AG09309 (cell line): ENCODE data around the gene GAB2.
A peak's percentile ranks its signal among the peaks of the same experiment; 100 is the strongest.

Experiments
- DNase-seq: peaks from one replicate; pipeline ENCODE4 v3.0.0-alpha.2; 2010; ENCODE audit warnings: low read depth
- H3K4me3 ChIP-seq: 2 replicates; pipeline ENCODE4 v1.5.1; 2011; ENCODE audit warnings: mild to moderate bottlenecking, low read depth, low read length, moderate library complexity; ENCODE audit not compliant: control insufficient read depth
- TF ChIP-seq, protein P1 (sequence below): IDR thresholded peaks from 2 replicates; pipeline ENCODE4 v1.5.1; 2011; ENCODE audit warnings: mild to moderate bottlenecking, low read depth, low read length, inconsistent platforms; ENCODE audit not compliant: insufficient read depth, control insufficient read depth; ENCODE audit errors: missing control alignments

The GAB2 gene

DNA sequence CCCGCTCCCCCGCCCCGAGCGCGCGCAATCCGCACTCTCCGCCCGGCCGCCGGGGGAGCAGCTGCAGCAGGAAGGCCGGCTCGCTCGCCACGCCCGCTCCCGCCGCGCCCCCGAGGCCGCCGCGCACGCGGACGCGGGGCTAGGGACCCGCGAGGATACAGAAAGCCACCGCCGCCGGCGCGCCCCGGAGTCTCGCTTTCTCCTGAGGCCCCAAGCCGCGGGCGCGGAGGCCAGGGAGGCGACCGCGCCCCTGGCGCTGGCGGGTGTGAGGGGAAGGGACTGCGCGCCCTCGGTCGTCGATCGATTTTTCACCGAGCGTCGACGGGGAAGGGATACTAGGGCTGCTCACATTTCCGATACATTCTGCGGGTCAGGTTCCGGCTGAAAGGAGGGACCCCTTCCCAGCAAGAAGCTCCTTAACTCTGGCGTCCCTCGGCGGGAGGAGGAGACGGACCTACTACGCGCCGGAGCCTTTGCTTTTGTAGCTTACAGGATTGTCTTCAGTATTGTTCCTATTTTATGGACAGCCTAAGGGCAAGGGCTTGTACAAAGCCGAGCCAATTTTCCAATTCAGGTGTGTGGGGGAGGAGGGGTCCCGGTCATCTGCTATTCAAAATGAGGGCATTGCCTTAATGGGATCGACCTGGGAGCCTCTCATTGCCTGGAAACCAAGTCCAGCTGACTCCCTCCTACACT is 416 bp upstream of the GAB2 start:
- no peak for DNase-seq
- peak overlapping the region; percentile 43 for H3K4me3 ChIP-seq
- TF ChIP-seq, protein P1, sequence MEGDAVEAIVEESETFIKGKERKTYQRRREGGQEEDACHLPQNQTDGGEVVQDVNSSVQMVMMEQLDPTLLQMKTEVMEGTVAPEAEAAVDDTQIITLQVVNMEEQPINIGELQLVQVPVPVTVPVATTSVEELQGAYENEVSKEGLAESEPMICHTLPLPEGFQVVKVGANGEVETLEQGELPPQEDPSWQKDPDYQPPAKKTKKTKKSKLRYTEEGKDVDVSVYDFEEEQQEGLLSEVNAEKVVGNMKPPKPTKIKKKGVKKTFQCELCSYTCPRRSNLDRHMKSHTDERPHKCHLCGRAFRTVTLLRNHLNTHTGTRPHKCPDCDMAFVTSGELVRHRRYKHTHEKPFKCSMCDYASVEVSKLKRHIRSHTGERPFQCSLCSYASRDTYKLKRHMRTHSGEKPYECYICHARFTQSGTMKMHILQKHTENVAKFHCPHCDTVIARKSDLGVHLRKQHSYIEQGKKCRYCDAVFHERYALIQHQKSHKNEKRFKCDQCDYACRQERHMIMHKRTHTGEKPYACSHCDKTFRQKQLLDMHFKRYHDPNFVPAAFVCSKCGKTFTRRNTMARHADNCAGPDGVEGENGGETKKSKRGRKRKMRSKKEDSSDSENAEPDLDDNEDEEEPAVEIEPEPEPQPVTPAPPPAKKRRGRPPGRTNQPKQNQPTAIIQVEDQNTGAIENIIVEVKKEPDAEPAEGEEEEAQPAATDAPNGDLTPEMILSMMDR = no peak

DNA sequence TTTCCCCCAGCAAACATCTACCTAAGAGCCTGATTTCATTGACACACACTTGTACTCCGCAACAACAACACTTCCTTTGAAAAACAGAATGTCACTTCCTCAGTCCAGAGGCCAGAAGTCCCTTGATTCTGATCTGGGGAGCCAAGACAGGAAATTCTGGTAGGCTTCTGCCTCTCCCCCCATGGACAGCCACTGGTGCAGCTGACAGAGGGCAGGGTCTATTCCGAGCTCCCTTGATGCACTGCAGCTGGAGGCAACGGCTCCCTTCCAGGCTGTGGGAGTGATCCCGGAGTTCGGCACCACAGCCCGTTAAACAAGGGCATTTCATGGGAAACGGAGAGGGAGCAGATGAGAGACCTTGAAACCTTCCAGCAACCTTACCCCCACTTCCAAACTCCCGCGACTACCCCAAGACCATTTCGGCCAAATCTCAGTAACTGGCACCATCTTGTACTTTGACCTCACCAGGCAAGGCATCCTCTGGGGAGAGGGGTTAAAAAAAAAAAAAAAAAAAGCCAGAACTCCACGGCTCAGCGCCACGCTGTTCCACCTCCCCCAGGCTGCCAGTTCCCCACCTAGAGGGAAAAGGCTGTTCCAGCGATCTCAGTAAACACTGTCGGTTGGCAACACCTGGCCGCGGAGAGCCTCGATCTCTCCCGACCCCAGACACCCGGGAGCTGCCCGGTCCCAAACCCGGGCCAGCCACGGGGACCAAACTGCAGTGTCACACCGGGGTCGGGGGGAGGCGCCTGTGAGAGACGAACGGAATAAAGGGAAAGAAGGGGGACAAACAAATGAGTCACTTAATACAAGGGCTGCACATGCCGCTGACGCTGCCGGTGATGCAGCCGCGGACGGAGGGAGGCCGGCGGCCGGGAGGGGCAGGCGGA is 1.1 kb downstream of the GAB2 start:
- no peak for DNase-seq
- TF ChIP-seq, protein P1 = peak; percentile 60
- H3K4me3 ChIP-seq = peak overlapping the region; percentile 66

- no peak overlapping the region for H3K4me3 ChIP-seq
- DNase-seq = no peak
- TF ChIP-seq, protein P1 = no peak
These were observed 2.3 kb downstream of the GAB2 start for GRCh38 chr11:78415338-78415737.

DNA sequence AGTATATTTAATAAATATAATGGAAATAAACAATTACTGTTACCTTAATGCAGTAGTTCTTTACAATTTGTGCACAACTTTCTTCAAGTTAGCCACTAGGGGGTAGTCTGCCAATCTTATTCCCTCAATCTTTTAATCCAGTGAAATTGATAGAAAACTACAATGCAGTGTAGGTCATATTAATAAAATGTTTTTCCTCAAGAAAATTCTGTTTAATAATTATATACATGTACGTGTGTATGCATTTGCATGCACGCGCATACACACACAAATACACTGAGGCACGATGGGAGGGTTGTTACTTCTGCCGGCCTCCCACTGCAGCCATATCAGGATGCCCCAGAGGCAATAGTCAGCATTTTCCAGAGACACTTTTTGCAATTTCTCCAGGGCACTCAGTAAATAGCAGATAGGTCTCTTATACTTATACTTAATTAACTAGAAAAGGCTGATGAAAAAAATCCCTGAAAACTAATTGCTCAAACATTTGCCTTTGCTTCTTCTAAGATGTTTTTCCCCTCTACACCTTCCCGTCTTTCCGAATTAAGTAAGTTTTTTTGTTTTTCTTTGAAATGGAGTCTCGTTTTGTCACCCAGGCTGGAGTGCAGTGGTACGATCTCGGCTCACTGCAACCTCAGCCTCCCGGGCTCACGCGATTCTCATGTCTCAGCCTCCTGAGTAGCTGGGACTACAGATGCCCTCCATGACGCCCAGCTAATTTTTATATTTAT is 3.1 kb downstream of the GAB2 start:
- TF ChIP-seq, protein P1 = peak; percentile 58
- H3K4me3 ChIP-seq = no peak overlapping the region
- DNase-seq = no peak

DNA sequence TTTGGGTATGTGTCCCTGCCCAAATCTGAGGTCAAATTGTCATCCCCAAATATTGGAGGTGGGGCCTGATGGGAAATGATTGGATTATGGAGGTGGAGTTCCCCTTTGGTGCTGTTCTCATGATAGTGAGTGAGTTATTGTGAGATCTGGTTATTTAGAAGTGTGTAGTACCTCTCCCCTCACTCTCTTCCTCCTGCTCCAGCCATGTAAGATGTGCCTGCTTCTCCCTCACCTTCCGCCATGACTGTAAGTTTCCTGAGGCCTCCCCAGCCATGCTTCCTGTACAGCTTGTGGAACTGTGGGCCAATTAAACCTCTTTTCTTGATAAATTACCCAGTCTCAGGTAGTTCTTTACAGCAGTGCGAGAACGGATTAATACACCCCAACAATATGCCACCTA is 9.0 kb downstream of the GAB2 start:
- TF ChIP-seq, protein P1 = no peak
- no peak for DNase-seq
- no peak overlapping the region for H3K4me3 ChIP-seq

- H3K4me3 ChIP-seq = no peak overlapping the region
- no peak for DNase-seq
- TF ChIP-seq, protein P1 = no peak
These were observed 10.9 kb downstream of the GAB2 start for GRCh38 chr11:78406568-78407196.
